ENCODE measurements around the gene LRMDA.

DNA sequence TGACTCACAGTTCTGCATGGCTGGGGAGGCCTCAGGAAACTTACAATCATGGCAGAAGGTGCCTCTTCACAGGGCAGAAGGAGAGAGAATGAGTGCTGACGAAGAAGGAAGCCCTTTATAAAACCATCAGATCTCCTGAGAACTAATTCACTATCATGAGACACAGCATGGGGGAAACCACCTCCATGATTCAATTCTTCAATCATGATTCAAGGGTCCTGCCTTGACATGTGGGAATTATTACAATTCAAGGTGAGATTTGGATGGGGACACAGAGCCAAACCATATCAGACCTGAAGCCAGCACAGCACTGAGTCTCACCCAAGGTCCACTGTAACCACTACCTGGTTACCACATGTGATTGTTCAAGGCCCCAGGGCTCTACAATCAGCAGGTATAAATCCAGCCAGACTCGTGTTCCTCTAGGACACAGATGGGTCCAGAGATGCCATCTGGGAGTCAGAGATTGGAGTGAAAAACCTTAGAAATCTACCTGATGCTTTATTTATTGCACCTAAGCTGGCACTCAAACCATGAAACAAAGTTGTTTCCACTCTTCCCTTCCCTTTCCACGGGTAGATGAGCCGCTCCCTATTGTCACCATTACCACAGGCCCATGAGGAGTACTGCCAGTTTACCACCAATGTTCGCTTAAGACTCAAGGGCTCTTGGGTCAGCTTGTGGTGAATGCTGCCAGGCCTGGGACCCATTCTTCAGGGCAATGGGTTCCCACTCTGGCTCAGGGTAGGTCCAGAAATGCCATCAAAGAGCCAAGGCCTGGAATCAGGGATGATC, 1061.5 kb downstream of the LRMDA start:
- TF ChIP-seq CTCF (conservative IDR thresholded peaks at IDR 0.05; ENCODE audit: low read length) (no peak), EZH2phosphoT487 (IDR thresholded peaks at IDR 0.05; ENCODE audit: borderline replicate concordance, low read depth, low read length) (no peak)

Data from OCI-LY7 (cell line).